Measurements from ENCODE around the gene ASCC1. TPM values are rescaled to one million over a fixed set of nuclear protein-coding genes. Genes with fewer than 3 reads are reported as not detected.

ASCC1 gene
- total and polyA plus RNA-seq, 2 of the 4 experiments (the other 2 are of a cell fraction): 15.9 to 21.0 TPM

- no peak overlapping the region for H4K5ac ChIP-seq (ENCODE audit: low read depth, low read length)
- H4K8ac ChIP-seq (ENCODE audit: low read depth in 2 of 2, low read length in 2 of 2): no peak overlapping the region
- H3K9ac ChIP-seq (ENCODE audit: low read depth, low read length): no peak overlapping the region
- dilution Hi-C loops (cut with HindIII; ENCODE audit: low sequenced_read_pairs, unreplicated experiment): no loop called here
- H3K27me3 ChIP-seq (ENCODE audit: control insufficient read depth, insufficient read depth, low read length): no peaks in the 10 kb centered on the region
- no peak overlapping the region for H3K4me3 ChIP-seq (ENCODE audit: insufficient read depth, low read depth, low read length)
- no peaks in the 10 kb centered on the region; the same call in 1 of the 2 replicates for H3K9me3 ChIP-seq (ENCODE audit: control insufficient read depth, insufficient read depth, low read length)
- no peak overlapping the region for H4K91ac ChIP-seq (ENCODE audit: insufficient read depth, low read depth, low read length)
- no peak for DNase-seq
- H3K4me1 ChIP-seq (ENCODE audit: control insufficient read depth, insufficient read depth, low read length): no peaks in the 10 kb centered on the region
- intact Hi-C loops (cut with micrococcal nuclease): no loop called here
- H2AK5ac ChIP-seq (ENCODE audit: low read depth, low read length): no peak overlapping the region
- TF ChIP-seq USF2 (IDR thresholded peaks at IDR 0.05; ENCODE audit: low read depth, low read length) (no peak), CHD1 (IDR thresholded peaks at IDR 0.05; ENCODE audit: low read depth, low read length) (no peak), CEBPB (IDR thresholded peaks at IDR 0.05; ENCODE audit: low read depth, low read length) (no peak), NFE2L2 (IDR thresholded peaks at IDR 0.05; ENCODE audit: low read depth, low read length) (no peak), RCOR1 (IDR thresholded peaks at IDR 0.05; ENCODE audit: insufficient replicate concordance, low read length) (no peak), MAZ (IDR thresholded peaks at IDR 0.05; ENCODE audit: borderline replicate concordance, low read depth, low read length) (no peak), POLR2A (IDR thresholded peaks at IDR 0.05; ENCODE audit: low read depth, low read length) (no peak), RFX5 (IDR thresholded peaks at IDR 0.05; ENCODE audit: low read depth, low read length) (no peak), CTCF (conservative IDR thresholded peaks at IDR 0.05; ENCODE audit: low read depth, low read length) (no peak), ELK1 (IDR thresholded peaks at IDR 0.05; ENCODE audit: borderline replicate concordance, low read depth, low read length) (no peak)
- no peak overlapping the region for H3K14ac ChIP-seq (replicated peaks; ENCODE audit: low read depth, low read length)
- no peak overlapping the region for H3K56ac ChIP-seq (ENCODE audit: extremely low read depth, insufficient read depth, low read length)
- H2AFZ ChIP-seq (replicated peaks; ENCODE audit: low read length, poor library complexity): no peak overlapping the region
- H2BK120ac ChIP-seq (ENCODE audit: low read depth, low read length): no peak overlapping the region
- no peak overlapping the region for H2AK9ac ChIP-seq (replicated peaks; ENCODE audit: low read depth, low read length, poor library complexity)
- H3K9me1 ChIP-seq (ENCODE audit: insufficient read depth, low read length): no peaks in the 10 kb centered on the region
- no TSS peak for BruUV-seq (replicated peaks)
- no peak overlapping the region for H2BK5ac ChIP-seq (ENCODE audit: low read depth, low read length, poor library complexity, severe bottlenecking)
- ChIA-PET POLR2A (ENCODE audit: unreplicated experiment) (no interaction called here), CTCF (no interaction called here)
- H4K20me1 ChIP-seq (ENCODE audit: insufficient read depth, low read length): no peaks in the 10 kb centered on the region
- no peaks in the 10 kb centered on the region for H3K79me1 ChIP-seq (ENCODE audit: low read depth in 1 of 2, low read length in 2 of 2)
- in situ Hi-C loops (cut with MboI; ENCODE audit: low sequenced_read_pairs): no loop called here
- no peaks in the 10 kb centered on the region; the same call in 1 of the 2 replicates for H3K36me3 ChIP-seq (ENCODE audit: control insufficient read depth, insufficient read depth, low read length)
- no peak overlapping the region for H3K23ac ChIP-seq (ENCODE audit: low read depth, low read length)
- no peak for ATAC-seq (ENCODE audit: low read depth)
- H3K4ac ChIP-seq (ENCODE audit: low read depth, low read length): no peak overlapping the region
- no peak overlapping the region for H2BK15ac ChIP-seq (ENCODE audit: low read depth, low read length)
- no peak overlapping the region for H3K18ac ChIP-seq (ENCODE audit: low read depth, low read length)
- H3K4me2 ChIP-seq (ENCODE audit: low read depth, low read length): no peak overlapping the region
- H3K27ac ChIP-seq (ENCODE audit: insufficient read depth, low read length): no peak overlapping the region
- H2BK20ac ChIP-seq (ENCODE audit: low read depth, low read length): no peak overlapping the region
Measured at GRCh38 chr10:72140174-72140573, 75.9 kb downstream of the ASCC1 start.

All from IMR-90 (cell line).